ENCODE results near the gene ARHGEF19. TPM values are rescaled to one million over a fixed set of nuclear protein-coding genes. Genes with fewer than 3 reads are reported as not detected.
"Not testable (repeated sequence)": the region's sequence is repeated elsewhere in the genome, so short reads cannot be mapped to it uniquely, and the experiment has no call there.

The ARHGEF19 gene
- total RNA-seq, 1 donor from 2014 or later, result 4.6 TPM

GRCh38 chr1:16205334-16205671, 7.1 kb downstream of the ARHGEF19 start:
- no peak for DNase-seq (ENCODE audit: low read depth in 2 of 2)

DNA sequence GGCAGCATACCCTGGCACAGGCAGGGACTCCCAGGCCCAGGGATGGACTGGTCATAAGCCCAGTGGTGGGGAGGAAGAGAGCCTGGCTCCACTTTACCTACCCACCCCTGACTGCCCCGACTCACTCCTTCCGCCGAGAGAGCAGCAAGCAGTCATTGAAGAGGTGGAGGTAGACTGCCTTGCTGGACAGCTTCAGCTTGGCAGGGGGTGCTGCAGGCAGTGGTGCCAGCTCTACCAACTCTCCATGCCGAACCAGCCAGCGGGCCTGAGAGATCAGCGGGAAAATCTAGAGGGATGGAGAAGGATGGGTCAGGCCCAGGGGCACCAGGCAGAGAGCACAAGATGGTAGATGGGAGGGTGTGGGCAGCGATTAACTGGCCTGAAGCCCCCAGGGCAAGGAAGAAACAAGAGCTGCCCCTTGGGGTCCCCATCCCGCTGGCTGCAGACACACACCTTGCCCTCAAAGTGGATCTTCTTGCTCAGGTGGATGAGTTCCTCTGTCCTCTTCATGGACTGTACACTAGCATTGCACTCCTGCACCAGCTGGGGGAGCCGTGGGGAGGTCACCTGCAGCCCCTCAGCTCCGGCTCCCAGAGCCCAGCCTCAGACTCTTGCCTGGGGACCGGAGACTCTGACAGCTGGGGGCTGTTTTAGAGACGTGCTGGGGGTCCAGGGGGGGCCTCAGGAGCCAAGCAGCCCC, 7.7 kb downstream of the ARHGEF19 start:
- DNase-seq (ENCODE audit: low read depth in 2 of 2), result peak; percentile 44 to 64

DNA sequence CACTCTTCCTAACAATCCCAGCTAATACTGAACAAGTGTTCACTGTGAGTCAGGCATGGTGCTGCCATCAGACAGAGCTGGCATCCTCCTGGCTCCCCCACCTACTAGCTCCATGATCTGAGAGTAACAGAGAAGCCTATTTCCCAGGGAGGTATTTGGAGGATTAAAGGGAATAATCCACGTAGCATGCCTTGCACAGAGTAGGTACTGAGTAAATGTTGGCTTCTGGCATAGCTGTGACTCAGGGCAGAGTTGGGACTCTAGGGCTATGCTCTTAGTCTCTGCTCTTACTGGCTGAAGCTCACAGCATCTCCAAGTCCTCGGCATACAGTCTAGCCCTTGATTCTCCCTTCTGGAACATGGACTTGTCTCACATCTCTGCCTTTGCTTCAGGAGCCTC, 8.2 kb downstream of the ARHGEF19 start:
- DNase-seq (ENCODE audit: low read depth in 2 of 2), result no peak

GRCh38 chr1:16203550-16203949, 8.9 kb downstream of the ARHGEF19 start:
- DNase-seq (ENCODE audit: low read depth in 2 of 2), result no peak

DNA sequence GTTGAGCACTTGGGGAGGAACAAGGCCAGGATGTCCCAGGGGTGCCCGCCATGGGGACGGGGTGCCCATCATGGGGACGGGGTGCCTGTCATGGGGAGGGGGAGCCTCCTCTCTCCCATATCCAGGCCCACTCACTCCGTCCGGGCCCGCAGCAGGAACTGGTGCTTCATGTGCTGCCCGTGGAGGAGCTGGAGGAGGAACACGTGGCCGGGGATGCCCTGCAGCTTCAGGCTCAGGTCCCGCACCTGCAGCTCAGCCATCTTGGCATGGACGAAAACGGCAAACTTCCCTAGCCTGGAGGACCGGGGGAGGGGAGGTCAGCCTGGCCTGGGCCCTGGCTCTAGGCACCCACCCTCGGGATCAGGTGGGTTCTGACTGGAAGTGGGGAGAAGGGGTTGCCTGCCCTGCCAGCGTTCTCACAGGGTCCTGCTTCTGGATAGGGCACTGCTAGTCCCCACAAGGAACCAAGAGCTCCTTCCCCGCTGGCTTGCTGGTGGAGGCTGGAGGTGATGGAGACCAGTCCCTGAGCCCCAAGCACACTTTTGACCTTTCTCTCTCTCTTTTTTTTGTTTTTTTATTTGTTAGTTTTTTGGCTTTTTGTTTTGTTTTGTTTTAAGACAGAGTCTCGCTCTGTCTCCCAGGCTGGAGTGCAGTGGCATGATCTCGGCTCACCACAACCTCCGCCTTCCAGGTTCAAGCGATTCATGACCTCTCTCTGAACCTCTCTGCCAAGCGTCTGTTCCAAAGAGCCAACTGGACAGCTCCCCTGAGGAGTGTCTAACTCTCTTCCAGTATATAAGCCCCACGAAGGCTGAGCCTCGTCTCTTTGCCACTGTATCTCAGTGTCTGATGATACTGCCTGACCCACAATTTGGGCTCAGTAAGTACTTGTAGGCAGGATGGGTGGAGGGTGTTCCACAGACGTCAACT, 9.9 kb downstream of the ARHGEF19 start:
- no peak for DNase-seq (ENCODE audit: low read depth in 2 of 2)

DNA sequence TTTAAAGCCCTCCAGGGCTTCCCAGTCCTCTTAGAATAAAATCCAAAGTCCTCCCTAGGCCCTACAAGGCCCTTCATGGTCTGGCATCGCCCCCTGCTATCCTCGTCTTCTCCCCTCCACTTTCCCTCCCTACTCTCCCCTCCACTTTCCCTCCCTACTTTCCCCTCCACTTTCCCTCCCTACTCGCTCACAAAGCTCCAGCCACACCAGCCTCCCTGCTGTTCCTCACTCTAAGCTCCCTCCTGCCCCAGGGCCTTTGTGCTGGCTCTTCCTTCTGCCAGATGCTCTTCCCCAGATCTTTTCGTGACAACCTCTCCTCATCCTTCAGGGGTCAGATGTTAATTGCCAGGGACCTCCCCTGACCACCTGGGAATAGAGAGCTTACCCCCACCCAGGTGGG, 12.8 kb downstream of the ARHGEF19 start:
- no peak for DNase-seq (ENCODE audit: low read depth in 2 of 2)

- no peak for DNase-seq (ENCODE audit: low read depth in 2 of 2)
These were observed 13.3 kb downstream of the ARHGEF19 start for GRCh38 chr1:16199157-16199501.

DNA sequence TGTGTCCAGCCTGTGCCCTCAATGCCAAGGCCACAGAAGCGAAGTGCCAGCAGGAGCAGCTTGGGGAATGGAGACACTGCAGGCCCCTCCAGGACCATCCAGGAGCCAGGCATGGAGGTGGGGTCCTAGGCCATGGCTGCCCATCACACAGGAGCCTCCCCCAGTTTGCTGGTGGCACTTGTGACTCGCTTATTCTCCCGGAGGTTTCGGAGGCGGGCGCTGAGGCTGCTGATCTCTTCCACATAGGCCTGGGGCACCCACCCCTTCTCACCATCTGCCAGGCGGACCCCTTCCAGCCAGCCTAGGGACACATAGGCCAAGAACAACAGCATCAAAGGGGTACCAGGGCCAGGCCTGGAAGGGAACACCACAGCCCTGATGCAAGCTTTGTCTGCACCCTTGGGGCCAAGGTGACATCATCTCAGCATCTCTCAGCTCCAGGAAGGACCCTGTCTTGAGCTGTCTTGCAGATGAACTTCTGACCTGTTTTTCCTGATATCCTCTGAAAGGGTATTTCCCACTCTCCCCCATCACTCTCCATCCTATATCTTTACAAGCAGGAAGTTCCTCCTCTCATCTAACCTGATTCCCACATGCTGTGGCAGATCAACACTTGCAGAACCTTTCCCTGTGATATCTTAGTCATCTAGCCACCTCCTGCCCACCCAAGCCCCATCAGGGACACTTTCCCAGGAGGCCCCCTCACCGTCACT, 13.9 kb downstream of the ARHGEF19 start:
- DNase-seq (ENCODE audit: low read depth in 2 of 2), result no peak

GRCh38 chr1:16196874-16197273, 15.6 kb downstream of the ARHGEF19 start:
- no peak for DNase-seq (ENCODE audit: low read depth in 2 of 2)

GRCh38 chr1:16196139-16196538, 16.3 kb downstream of the ARHGEF19 start:
- DNase-seq (ENCODE audit: low read depth in 2 of 2), result not testable (repeated sequence)

- DNase-seq (ENCODE audit: low read depth in 2 of 2), result no peak
These were observed 16.9 kb downstream of the ARHGEF19 start for GRCh38 chr1:16195518-16195905.

DNA sequence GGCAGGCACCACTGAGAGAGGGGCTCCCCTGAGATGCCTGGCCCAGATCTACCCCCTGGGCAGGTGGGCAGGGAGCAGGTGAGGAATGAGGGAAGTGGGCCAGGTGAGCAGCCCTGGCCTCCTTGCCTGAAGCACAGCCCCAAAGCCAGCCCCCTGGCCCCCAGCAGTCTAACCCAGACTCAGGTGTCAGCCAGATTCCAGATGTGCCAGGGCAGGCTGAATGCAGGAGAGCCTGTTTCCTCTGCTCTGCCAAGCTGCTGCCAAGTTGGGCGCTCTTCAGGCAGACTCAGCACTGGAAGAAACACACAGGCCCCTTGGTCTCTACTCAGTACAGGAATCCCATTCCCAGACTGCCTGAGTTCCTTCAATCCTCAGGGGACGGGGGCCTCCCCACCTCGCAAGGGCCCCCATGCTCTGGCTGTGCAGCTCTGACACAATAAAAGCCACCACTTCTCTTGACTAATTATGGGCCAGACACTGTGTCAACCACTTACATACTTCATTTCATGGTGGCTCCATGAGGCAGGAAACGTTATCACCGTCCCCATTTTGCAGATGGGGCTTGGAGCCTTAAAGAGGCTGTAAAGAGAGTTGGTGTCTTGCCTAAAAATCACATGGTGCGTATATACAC, 20.4 kb downstream of the ARHGEF19 start:
- no peak for DNase-seq (ENCODE audit: low read depth in 2 of 2)

DNA sequence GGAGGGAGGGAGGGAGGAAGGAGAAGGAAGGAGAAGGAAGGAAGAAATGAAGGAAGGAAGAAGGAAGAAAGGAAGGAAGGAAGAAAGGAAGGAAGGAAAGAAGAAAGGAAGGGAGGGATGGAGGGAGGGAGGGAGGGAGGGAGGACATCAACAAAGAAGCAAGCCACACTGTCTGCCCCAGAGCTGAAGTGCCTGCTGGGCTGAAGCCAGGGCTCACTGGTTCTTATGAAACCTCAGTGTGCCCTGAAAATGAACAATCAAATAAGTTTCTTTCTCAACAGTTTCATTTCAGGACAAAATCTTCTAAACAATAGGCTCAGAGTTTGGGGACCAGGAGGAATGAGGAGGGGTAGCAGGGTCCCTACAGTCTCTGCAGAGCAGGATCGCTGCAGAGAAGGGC, 21.1 kb downstream of the ARHGEF19 start:
- DNase-seq (ENCODE audit: low read depth in 2 of 2), result no peak

DNA sequence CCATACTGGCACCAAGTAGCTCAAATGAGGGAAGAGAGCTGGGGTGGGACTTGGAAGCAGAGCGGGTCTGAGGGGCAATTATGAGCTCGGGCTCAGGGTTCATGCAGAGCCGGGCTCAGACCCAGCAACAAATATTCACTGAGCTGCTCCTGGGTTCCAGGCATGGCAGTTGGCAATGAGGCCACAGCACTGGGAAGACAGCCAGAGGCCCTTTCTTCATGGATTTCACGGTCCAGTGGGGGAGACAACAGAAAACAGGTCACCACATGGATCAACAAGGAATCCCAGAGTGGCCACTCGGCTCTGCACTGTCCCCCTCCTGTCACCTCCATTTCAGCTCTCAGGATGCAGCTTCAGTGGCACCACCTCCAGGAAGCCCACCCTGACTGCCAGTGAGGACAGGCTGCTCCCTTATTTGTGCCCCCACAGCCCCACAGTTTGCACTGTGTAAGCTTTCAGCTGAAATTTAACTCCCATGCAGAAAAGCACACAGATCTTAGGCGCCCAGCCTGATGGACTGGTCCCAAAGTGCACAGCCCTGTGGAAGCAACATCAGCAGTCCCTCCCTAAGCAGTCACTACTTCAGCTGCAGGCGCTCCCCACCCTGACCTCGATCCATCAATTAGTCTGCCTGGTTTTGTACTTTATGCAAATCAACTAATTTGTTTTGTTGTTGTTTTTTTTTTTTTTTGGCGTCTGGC, 22.4 kb downstream of the ARHGEF19 start:
- DNase-seq (ENCODE audit: low read depth in 2 of 2), result no peak

GRCh38 chr1:16189003-16189402, 23.4 kb downstream of the ARHGEF19 start:
- DNase-seq (ENCODE audit: low read depth in 2 of 2), result peak in 1 of 2 donors; percentile 46

DNA sequence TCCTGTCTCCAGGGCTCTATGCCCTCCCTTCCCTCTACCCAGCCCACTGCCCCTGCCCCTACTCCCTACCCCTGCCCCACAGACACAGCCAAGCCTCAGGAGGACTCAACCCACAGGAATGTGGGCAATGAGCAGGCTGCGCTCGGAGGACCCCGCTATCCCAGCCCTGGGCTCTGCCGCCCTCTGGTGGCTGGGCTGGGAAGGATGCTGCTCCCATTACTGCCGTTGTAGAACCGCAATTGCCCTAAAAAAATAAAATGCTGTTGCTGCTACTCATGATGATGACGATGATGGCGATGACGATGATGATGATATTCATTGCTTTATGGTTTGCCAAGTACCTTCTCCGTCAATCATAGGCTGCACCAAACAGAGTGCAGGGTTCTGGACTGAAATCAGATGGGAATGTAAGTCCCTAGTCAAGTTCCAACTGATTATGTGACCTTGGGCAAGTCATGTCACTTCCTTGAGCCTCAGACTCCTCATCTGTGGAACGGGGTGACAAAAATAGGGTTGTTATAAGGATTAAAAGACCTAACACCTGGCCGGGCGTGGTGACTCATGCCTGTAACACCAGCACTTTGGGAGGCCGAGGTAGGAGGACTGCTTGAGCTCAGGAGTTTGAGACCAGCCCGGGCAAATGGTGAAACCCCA, 24.6 kb downstream of the ARHGEF19 start:
- peak; percentile 80 to 84 for DNase-seq (ENCODE audit: low read depth in 2 of 2)

DNA sequence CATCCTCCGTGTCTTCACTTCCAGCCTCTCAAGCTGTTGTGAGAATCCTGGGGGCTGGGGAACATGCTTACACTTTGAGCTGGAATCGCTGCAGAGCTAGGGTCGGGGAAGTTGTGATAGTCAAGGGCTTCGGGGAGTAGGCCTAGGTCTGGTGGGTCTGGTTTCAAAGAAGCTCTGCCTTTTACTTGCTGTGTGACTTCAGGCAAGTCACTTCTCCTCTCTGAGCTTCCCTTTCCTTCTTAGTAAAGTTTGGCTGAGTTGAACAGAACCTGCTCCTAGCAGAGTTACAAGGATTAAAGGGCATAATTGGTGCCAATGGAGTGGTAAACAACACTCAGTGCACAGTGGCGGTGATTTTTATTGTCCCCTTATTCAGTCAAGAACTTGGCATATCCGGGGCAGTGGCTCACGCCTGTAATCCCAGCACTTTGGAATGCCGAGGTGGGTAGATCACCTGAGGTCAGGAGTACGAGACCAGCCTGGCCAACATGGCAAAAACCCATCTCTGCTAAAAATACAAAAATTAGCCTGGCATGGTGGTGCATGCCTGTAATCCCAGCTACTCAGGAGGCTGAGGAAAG, 25.7 kb downstream of the ARHGEF19 start:
- DNase-seq (ENCODE audit: low read depth in 2 of 2), result no peak

DNA sequence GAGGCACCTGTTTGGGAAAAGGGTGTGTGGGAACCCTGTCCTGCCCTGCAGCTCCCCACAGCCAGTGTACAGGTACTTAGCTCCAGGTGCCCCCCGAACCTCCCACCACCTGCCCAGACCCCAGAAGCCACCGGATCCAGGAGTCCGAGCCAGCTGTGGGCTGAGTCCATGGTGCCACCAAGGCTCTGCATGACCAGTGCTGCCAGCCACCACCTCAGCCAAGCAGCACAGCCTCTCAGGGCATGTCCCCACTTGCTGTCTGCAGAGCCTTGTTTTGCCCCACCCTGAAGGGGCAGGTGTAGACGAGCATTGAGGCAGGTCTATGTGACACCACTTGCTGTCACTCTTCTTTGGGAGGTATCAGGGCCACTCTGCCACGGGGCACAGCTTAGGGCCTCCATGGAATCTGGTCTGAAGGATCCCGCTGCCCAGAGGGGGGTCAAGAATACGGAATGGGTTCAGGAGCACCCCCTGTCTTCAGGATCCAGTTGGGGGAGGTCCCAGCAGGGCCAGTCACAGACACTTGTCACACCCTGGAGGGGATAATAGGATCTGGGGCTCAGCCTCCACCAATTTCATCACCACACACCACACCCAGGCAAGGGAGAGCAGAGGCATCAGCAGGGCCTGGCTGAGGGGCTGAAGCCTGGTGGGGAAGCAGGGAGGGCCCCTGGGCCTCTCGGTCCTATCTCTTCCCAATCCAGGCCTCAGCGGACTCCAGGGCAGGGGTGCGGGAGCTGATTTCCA, 27.7 kb downstream of the ARHGEF19 start:
- DNase-seq (ENCODE audit: low read depth in 2 of 2), result no peak

DNA sequence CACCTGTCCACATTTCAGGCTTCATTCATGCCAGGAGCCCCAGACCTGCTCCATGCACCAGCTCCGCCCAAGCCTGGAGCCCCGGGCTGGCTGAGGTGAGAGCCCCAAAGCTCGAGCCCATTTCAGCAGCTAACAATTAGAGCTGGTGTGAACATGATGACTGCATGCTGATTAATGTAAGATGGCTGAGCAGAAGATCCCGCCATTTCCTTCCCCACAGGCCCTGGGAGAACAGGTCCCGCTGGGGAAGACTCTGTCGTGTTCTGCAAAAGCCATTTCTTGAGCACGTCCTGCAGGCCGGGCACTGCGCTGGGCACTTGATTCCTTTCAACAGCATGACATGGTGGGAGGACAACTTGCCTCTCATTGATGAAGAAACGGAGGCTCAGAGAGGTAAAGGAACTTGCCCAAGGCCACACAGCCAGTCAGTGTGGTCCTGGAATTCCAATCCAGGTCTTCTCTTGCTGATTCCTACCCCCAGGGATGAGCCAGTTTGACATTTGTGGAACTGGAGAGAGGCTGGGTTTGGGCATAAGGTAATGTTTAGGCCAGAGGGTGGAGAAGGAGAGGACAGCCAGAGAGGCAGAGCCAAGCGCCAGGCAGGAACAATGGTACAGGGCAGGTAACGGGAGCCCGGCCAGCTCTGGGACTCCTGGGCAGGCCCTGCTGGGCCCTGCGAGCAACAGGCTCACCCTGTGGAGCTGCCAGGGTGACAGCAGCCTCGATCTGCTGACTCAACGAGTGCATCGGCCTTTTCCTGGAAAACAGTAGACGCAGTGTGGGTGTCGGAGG, 28.5 kb downstream of the ARHGEF19 start:
- no peak for DNase-seq (ENCODE audit: low read depth in 2 of 2)

Measured in lung microvascular endothelial cell (primary cell).